PFSK-1 (cell line): ENCODE data around the gene IFI6.

Experiments
- POLR2AphosphoS5 ChIP-seq: IDR thresholded peaks from 2 replicates; pipeline ENCODE4 v1.6.1; 2012; ENCODE audit warnings: low read depth, mild to moderate bottlenecking, control low read depth, low read length, moderate library complexity
- TAF1 ChIP-seq: IDR thresholded peaks from 2 replicates; pipeline ENCODE4 v1.6.1; 2012; ENCODE audit warnings: low read length, control low read depth, borderline replicate concordance; ENCODE audit not compliant: insufficient read depth

GRCh38 chr1:27638047-27638734 is 33.8 kb downstream of the IFI6 start:
- TF ChIP-seq TAF1 (no peak), POLR2AphosphoS5 (no peak)
